GM12878 (cell line): ENCODE measurements around the gene SRF. TPM values are rescaled to one million over a fixed set of nuclear protein-coding genes. Genes with fewer than 3 reads are reported as not detected.

ENCODE experiments used
- ATAC-seq: fragments of 200-7000 bp; cut with Tn5 transposase; 3 replicates; pipeline ENCODE4 v1.9.1; 2020; ENCODE audit warnings: mild to moderate bottlenecking, moderate library complexity
- BruUV-seq: library from RNA; stranded (reverse); fragments of 400-500 nt; replicated peaks from 2 replicates; lab custom pipeline; 2021; lab: Mats Ljungman, UMichigan
- CTCF ChIA-PET: fragments of 300-600 bp; sonication (Branson Sonifier 250); formaldehyde crosslinking; extraction: SDS; loops from one replicate; lab custom pipeline; 2021; ENCODE audit warnings: inconsistent platforms; lab: Yijun Ruan, JAX
- POLR2A ChIA-PET: fragments of 350-600 bp; formaldehyde crosslinking; extraction: SDS; loops from one replicate; lab custom pipeline; 2021; ENCODE audit warnings: inconsistent platforms; lab: Charles Lee
- RAD21 ChIA-PET: fragments of 300-600 bp; sonication (Branson Sonifier 250); formaldehyde crosslinking; loops from one replicate; lab custom pipeline; 2023; ENCODE audit warnings: antibody characterized with exemption; ENCODE audit not compliant: unreplicated experiment; lab: Charles Lee
- SMC1A ChIA-PET: fragments of 300-600 bp; sonication (Branson Sonifier 250); formaldehyde crosslinking; loops from one replicate; lab custom pipeline; 2023; ENCODE audit not compliant: unreplicated experiment, uncharacterized antibody; lab: Charles Lee
- DNase-seq: peaks from one replicate; pipeline ENCODE4 v3.0.0-alpha.2; 2011; ENCODE audit warnings: low read depth, low spot score
- FAIRE-seq: peaks from 3 replicates; lab custom pipeline; 2011; peaks lifted over from hg19 to GRCh38; lab: Jason Lieb, UNC
- H2AFZ ChIP-seq: 2 replicates; pipeline ENCODE4 v1.6.0; 2011; ENCODE audit warnings: low read depth, low read length, control low read depth; ENCODE audit not compliant: control insufficient read depth
- H3K27ac ChIP-seq: 2 replicates; pipeline ENCODE4 v1.5.1; 2011; ENCODE audit warnings: control low read depth; ENCODE audit not compliant: control insufficient read depth, insufficient read depth
- H3K27me3 ChIP-seq, 2 experiments: replicated peaks in 1 of 2; 2 replicates each; pipeline versions ENCODE4 v1.6.0 to v1.6.1; 2011; ENCODE audit warnings: low read length in 1 of 2; ENCODE audit not compliant: control insufficient read depth in 2 of 2, insufficient read depth in 2 of 2
- H3K36me3 ChIP-seq, 2 experiments: 2 replicates each; pipeline ENCODE4 v1.5.1; 2011; ENCODE audit warnings: low read length in 1 of 2; ENCODE audit not compliant: control insufficient read depth in 2 of 2, insufficient read depth in 2 of 2
- H3K4me1 ChIP-seq: 2 replicates; pipeline ENCODE4 v1.6.1; 2011; ENCODE audit warnings: mild to moderate bottlenecking, low read length, moderate library complexity, mixed read lengths; ENCODE audit not compliant: control insufficient read depth, insufficient read depth
- H3K4me2 ChIP-seq: 2 replicates; pipeline ENCODE4 v1.6.0; 2011; ENCODE audit warnings: control low read depth; ENCODE audit not compliant: control insufficient read depth, insufficient read depth
- H3K4me3 ChIP-seq: fragments of 200-600 bp; sonication (generic); 2 replicates; pipeline ENCODE4 v1.5.1; 2016
- H3K79me2 ChIP-seq: 2 replicates; pipeline ENCODE4 v1.6.0; 2011; ENCODE audit warnings: low read length; ENCODE audit not compliant: control insufficient read depth, insufficient read depth
- H3K9ac ChIP-seq: 2 replicates; pipeline ENCODE4 v1.8.0; 2011; ENCODE audit warnings: low read length, control low read depth, mixed read lengths; ENCODE audit not compliant: control insufficient read depth, insufficient read depth
- H3K9me3 ChIP-seq: replicated peaks from 3 replicates; pipeline ENCODE4 v1.5.1; 2011; ENCODE audit warnings: mild to moderate bottlenecking, low read length; ENCODE audit not compliant: control insufficient read depth, insufficient read depth
- H4K20me1 ChIP-seq: 2 replicates; pipeline ENCODE4 v1.6.0; 2011; ENCODE audit not compliant: control insufficient read depth, insufficient read depth
- CREM ChIP-seq: IDR thresholded peaks from 2 replicates; pipeline ENCODE4 v1.6.1; 2014; ENCODE audit warnings: antibody characterized with exemption, low read depth
- HDAC2 ChIP-seq: fragments of 200-600 bp; sonication (generic); IDR thresholded peaks from 2 replicates; pipeline ENCODE4 v1.6.1; 2017
- HDAC6 ChIP-seq: fragments of 200-600 bp; sonication (generic); IDR thresholded peaks from one replicate; pipeline ENCODE4 v1.8.0; 2017; ENCODE audit warnings: antibody characterized with exemption; ENCODE audit not compliant: unreplicated experiment
- NR2F1 ChIP-seq: fragments of 450-650 bp; conservative IDR thresholded peaks from 2 replicates; pipeline ENCODE4 v1.6.1; 2017; ENCODE audit warnings: mild to moderate bottlenecking
- RFX5 ChIP-seq: IDR thresholded peaks from 2 replicates; pipeline ENCODE4 v1.6.1; 2011; ENCODE audit warnings: low read depth, low read length, improper control_type of control experiment
- YY1 ChIP-seq: IDR thresholded peaks from 2 replicates; pipeline ENCODE4 v1.6.1; 2011; ENCODE audit warnings: low read depth, mild to moderate bottlenecking, low read length
- ZBED1 ChIP-seq: IDR thresholded peaks from 2 replicates; pipeline ENCODE4 v1.6.1; 2016; ENCODE audit warnings: borderline replicate concordance
- ZNF622 ChIP-seq: fragments of 450-650 bp; IDR thresholded peaks from 2 replicates; pipeline ENCODE4 v1.6.1; 2017; ENCODE audit warnings: mild to moderate bottlenecking, inconsistent platforms
- ZZZ3 ChIP-seq: IDR thresholded peaks from 2 replicates; pipeline ENCODE4 v1.6.1; 2011; ENCODE audit warnings: low read depth; ENCODE audit not compliant: control insufficient read depth, insufficient read length
- whole genome bisulfite sequencing: methylation state at CpG from one replicate; pipeline ENCODE4 v1.1.6; 2016; ENCODE audit warnings: low lambda C conversion rate; ENCODE audit not compliant: insufficient replicate concordance, insufficient coverage; ENCODE audit errors: missing lambda C conversion rate; 5-methylcytosine and 5-hydroxymethylcytosine counted together
- in situ Hi-C: fragments of 300-500 bp; cut with MboI; formaldehyde crosslinking; loops from 9 replicates; pipeline ENCODE4 v1.14.3; 2018; ENCODE audit warnings: mixed read lengths
- intact Hi-C: fragments of 100-400 bp; cut with micrococcal nuclease; formaldehyde crosslinking; loops from one replicate; pipeline ENCODE4 v1.14.2; 2022; ENCODE audit not compliant: unreplicated experiment
- polyA plus RNA-seq, 11 experiments: library from polyadenylated mRNA; depleted of rRNA in 4 of 11; unstranded in 6 of 11; stranded (reverse) in 5 of 11; fragments of >200 nt; fragmentation: Nextera tagmentation in 4 of 11; fragmentation: Illumina TruSeq in 1 of 11; extraction: Ambion mirVana in 4 of 11; extraction: Trizol in 1 of 11; gene quantifications; 1 replicate in 1 of 11; 2 replicates in 10 of 11; pipeline versions ENCODE4 v1.2.1 to v1.2.3, GENCODE V29; 2011 to 2016; ENCODE audit warnings: inconsistent platforms in 2 of 11, missing spikeins in 2 of 11, low read depth in 1 of 11
- total RNA-seq, 4 experiments: library from RNA; depleted of rRNA in 3 of 4; stranded (reverse); fragments of >200 nt in 3 of 4; fragmentation: Illumina TruSeq in 1 of 4; extraction: Trizol in 1 of 4; gene quantifications; 2 replicates each; pipeline versions ENCODE4 v1.2.1 to v1.2.3, GENCODE V29; 2013 to 2021
- TF ChIP-seq, protein P1 (sequence below): IDR thresholded peaks from 2 replicates; pipeline ENCODE4 v1.6.1; 2011; ENCODE audit warnings: mild to moderate bottlenecking, low read depth, low read length, moderate library complexity; ENCODE audit not compliant: insufficient replicate concordance

SRF gene
- total and polyA plus RNA-seq, 10 of the 15 experiments (the other 5 are each of a cell fraction or from before 2014, with no cell fraction given): 2.3 to 56.3 (median 28.2) TPM

DNA sequence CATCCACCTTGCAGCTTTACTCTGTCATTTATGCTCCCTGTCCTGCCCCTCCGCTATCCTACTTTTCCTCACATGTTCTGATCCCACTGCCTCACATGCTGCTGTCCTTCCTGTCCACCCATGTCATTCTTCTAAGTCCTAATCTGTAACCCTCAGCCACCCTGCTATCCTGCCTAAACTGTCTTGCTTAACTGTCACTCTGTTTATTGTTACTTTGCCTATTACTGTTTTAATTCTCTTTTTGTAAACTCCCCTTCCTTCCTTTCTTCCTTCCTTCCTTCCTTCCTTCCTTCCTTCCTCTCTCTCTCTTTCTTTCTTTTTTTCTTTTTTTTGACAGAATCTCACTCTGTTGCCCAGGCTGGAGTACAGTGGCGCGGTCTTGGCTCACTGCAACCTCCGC, 12.4 kb downstream of the SRF start:
- RAD21 ChIA-PET: interaction anchor here (0.6 to 1.5 kb wide), 2 partner anchors 41 to 186 kb away, joined by 3 read pairs; partner anchors contain the start of gene ZNF318
- DNase-seq (no peak), ATAC-seq (no peak), FAIRE-seq (peak; percentile 13)
- SMC1A ChIA-PET: interaction anchor here (1.2 to 1.7 kb wide), 2 partner anchors 10 to 322 kb away, joined by 3 to 6 read pairs; no protein-coding TSS in a partner anchor
- POLR2A ChIA-PET: interaction anchor here (1.5 to 2.2 kb wide), 5 partner anchors 8 to 41 kb away, joined by 3 to 11 read pairs (median 6); no protein-coding TSS in a partner anchor
- no peak overlapping the region for H3K27ac ChIP-seq
- peak overlapping the region; percentile 69; the same call in 1 of the 2 replicates for H3K4me3 ChIP-seq
- no TSS peak for BruUV-seq
- H3K79me2 ChIP-seq: peaks cover 11% of the 10 kb centered on the region
- H2AFZ ChIP-seq: no peak overlapping the region
- intact Hi-C loops: no loop called here
- H4K20me1 ChIP-seq: no peaks in the 10 kb centered on the region
- WGBS: 94% methylated on average over 4 of the region's 4 CpGs
- in situ Hi-C loops: no loop called here
- peaks cover 9 to 17% of the 10 kb centered on the region in 2 experiments; a peak in 3 of 4 replicates for H3K36me3 ChIP-seq
- CTCF ChIA-PET: interaction anchor here (1.3 kb wide), 1 partner anchor 40 kb away, joined by 5 read pairs; no protein-coding TSS in a partner anchor
- no peaks in the 10 kb centered on the region for H3K27me3 ChIP-seq
- TF ChIP-seq HDAC6 (no peak), RFX5 (no peak), HDAC2 (no peak), CREM (no peak), ZNF622 (no peak), ZZZ3 (no peak), ZBED1 (no peak), NR2F1 (no peak), YY1 (no peak)
- TF ChIP-seq, protein P1, sequence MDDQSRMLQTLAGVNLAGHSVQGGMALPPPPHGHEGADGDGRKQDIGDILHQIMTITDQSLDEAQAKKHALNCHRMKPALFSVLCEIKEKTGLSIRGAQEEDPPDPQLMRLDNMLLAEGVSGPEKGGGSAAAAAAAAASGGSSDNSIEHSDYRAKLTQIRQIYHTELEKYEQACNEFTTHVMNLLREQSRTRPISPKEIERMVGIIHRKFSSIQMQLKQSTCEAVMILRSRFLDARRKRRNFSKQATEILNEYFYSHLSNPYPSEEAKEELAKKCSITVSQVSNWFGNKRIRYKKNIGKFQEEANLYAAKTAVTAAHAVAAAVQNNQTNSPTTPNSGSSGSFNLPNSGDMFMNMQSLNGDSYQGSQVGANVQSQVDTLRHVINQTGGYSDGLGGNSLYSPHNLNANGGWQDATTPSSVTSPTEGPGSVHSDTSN: no peak
- H3K4me1 ChIP-seq: peaks cover 13% of the 10 kb centered on the region
- peak overlapping the region; percentile 30; the same call in 1 of the 2 replicates for H3K9ac ChIP-seq
- H3K4me2 ChIP-seq: peak overlapping the region; percentile 78
- no peaks in the 10 kb centered on the region; the same call in 2 of the 3 replicates for H3K9me3 ChIP-seq
